ENCODE measurements around the gene CDH13.

GRCh38 chr16:82621781-82622180 is 5.0 kb upstream of the CDH13 start:
- TF ChIP-seq CTCF (IDR thresholded peaks at IDR 0.05), result no peak
- TF ChIP-seq POLR2A (IDR thresholded peaks at IDR 0.05), result no peak
